Mesendoderm (in vitro differentiated cells): ENCODE data around the gene ERFL.
A peak's percentile ranks its signal among the peaks of the same experiment; 100 is the strongest.

ENCODE experiments used
- DNase-seq: peaks from one replicate; pipeline ENCODE4 v3.0.0; 2013
- H2AK5ac ChIP-seq: 2 replicates; pipeline ENCODE4 v1.6.1; 2013; ENCODE audit warnings: low read length, inconsistent platforms
- H2BK120ac ChIP-seq: 2 replicates; pipeline ENCODE4 v1.6.1; 2013; ENCODE audit warnings: low read depth, mild to moderate bottlenecking, low read length, moderate library complexity, mixed read lengths
- H2BK15ac ChIP-seq: replicated peaks from 2 replicates; pipeline ENCODE4 v1.6.1; 2013; ENCODE audit warnings: low read depth, mild to moderate bottlenecking, moderate library complexity
- H2BK5ac ChIP-seq: 2 replicates; pipeline ENCODE4 v1.6.1; 2013; ENCODE audit warnings: low read length, inconsistent platforms
- H3K18ac ChIP-seq: 2 replicates; pipeline ENCODE4 v1.6.1; 2013; ENCODE audit warnings: mild to moderate bottlenecking, low read length, mixed read lengths
- H3K23ac ChIP-seq: one replicate; pipeline ENCODE4 v1.6.1; 2013; ENCODE audit warnings: low read length
- H3K27ac ChIP-seq: 2 replicates; pipeline ENCODE4 v1.5.1; 2013; ENCODE audit warnings: low read depth, mild to moderate bottlenecking, inconsistent platforms, low read length, moderate library complexity
- H3K27me3 ChIP-seq: 2 replicates; pipeline ENCODE4 v1.6.1; 2013; ENCODE audit warnings: low read length, control low read depth, mild to moderate bottlenecking, inconsistent platforms; ENCODE audit not compliant: insufficient read depth, poor library complexity
- H3K36me3 ChIP-seq: 2 replicates; pipeline ENCODE4 v1.6.1; 2013; ENCODE audit warnings: low read length, inconsistent platforms; ENCODE audit not compliant: control insufficient read depth, insufficient read depth
- H3K4ac ChIP-seq: one replicate; pipeline ENCODE4 v1.6.1; 2013; ENCODE audit warnings: low read depth, mild to moderate bottlenecking, low read length, moderate library complexity
- H3K4me1 ChIP-seq: 2 replicates; pipeline ENCODE4 v1.6.1; 2013; ENCODE audit warnings: low read depth, low read length, inconsistent platforms; ENCODE audit not compliant: control insufficient read depth
- H3K4me2 ChIP-seq: 2 replicates; pipeline ENCODE4 v1.6.1; 2013; ENCODE audit warnings: low read length
- H3K4me3 ChIP-seq: 2 replicates; pipeline ENCODE4 v1.5.1; 2013; ENCODE audit warnings: mild to moderate bottlenecking, low read length
- H3K56ac ChIP-seq: one replicate; pipeline ENCODE4 v1.6.1; 2013; ENCODE audit warnings: low read length
- H3K79me1 ChIP-seq: 2 replicates; pipeline ENCODE4 v1.6.1; 2013; ENCODE audit warnings: low read length, inconsistent platforms
- H3K79me2 ChIP-seq: 2 replicates; pipeline ENCODE4 v1.6.1; 2013; ENCODE audit warnings: mild to moderate bottlenecking, low read length; ENCODE audit not compliant: control insufficient read depth, insufficient read depth
- H3K9ac ChIP-seq: 2 replicates; pipeline ENCODE4 v1.6.1; 2013; ENCODE audit warnings: low read length, inconsistent platforms
- H4K5ac ChIP-seq: one replicate; pipeline ENCODE4 v1.6.1; 2013; ENCODE audit warnings: low read length
- H4K8ac ChIP-seq: one replicate; pipeline ENCODE4 v1.6.1; 2013; ENCODE audit warnings: low read depth, mild to moderate bottlenecking, control low read depth, low read length, moderate library complexity
- WGBS: extraction: QIAGEN DNeasy Blood & Tissue Kit; methylation state at CpG from one replicate; pipeline ENCODE4 v1.1.7; 2013; ENCODE audit warnings: low lambda C conversion rate, missing lambda C conversion rate; ENCODE audit not compliant: insufficient coverage; ENCODE audit errors: extremely low coverage; 5-methylcytosine and 5-hydroxymethylcytosine counted together

Gene ERFL

GRCh38 chr19:41927497-41928192 lies 604 bp downstream of the ERFL start:
- H3K79me2 ChIP-seq = no peaks in the 10 kb centered on the region

GRCh38 chr19:41926763-41927496 lies 1.3 kb downstream of the ERFL start:
- no peak overlapping the region for H2BK15ac ChIP-seq
- H3K4me3 ChIP-seq = no peak overlapping the region
- no peak overlapping the region for H3K27ac ChIP-seq
- WGBS = no CpG with 5 or more reads among the region's 16 CpGs
- H3K9ac ChIP-seq = no peak overlapping the region
- DNase-seq = no peak
- peaks cover 2% of the 10 kb centered on the region for H3K4me1 ChIP-seq
- H4K8ac ChIP-seq = no peak overlapping the region
- no peak overlapping the region for H3K23ac ChIP-seq
- no peak overlapping the region for H3K18ac ChIP-seq
- no peak overlapping the region for H2BK120ac ChIP-seq
- H4K5ac ChIP-seq = no peak overlapping the region
- H3K36me3 ChIP-seq = no peaks in the 10 kb centered on the region
- H3K27me3 ChIP-seq = peaks cover 80% of the 10 kb centered on the region
- H2BK5ac ChIP-seq = no peak overlapping the region
- no peaks in the 10 kb centered on the region for H3K79me1 ChIP-seq
- no peak overlapping the region for H3K4ac ChIP-seq
- H3K4me2 ChIP-seq = no peak overlapping the region
- no peak overlapping the region for H2AK5ac ChIP-seq
- no peaks in the 10 kb centered on the region for H3K79me2 ChIP-seq
- no peak overlapping the region for H3K56ac ChIP-seq

More at GRCh38 chr19:41927497-41928192, 604 bp downstream of the ERFL start:
- no peak overlapping the region for H3K4me3 ChIP-seq
- H4K8ac ChIP-seq = no peak overlapping the region
- DNase-seq = no peak
- H3K56ac ChIP-seq = peak overlapping the region; percentile 1
- peaks cover 82% of the 10 kb centered on the region for H3K27me3 ChIP-seq
- no peak overlapping the region for H4K5ac ChIP-seq
- peaks cover 2% of the 10 kb centered on the region for H3K4me1 ChIP-seq
- H3K27ac ChIP-seq = no peak overlapping the region
- H2BK15ac ChIP-seq = no peak overlapping the region
- H3K4ac ChIP-seq = no peak overlapping the region
- no peak overlapping the region for H3K9ac ChIP-seq
- H3K18ac ChIP-seq = no peak overlapping the region
- no peak overlapping the region for H3K23ac ChIP-seq
- no peak overlapping the region for H2BK5ac ChIP-seq
- H2BK120ac ChIP-seq = no peak overlapping the region
- no peak overlapping the region for H2AK5ac ChIP-seq
- WGBS = no CpG with 5 or more reads among the region's 43 CpGs
- H3K36me3 ChIP-seq = no peaks in the 10 kb centered on the region
- H3K4me2 ChIP-seq = no peak overlapping the region
- H3K79me1 ChIP-seq = no peaks in the 10 kb centered on the region

- no peaks in the 10 kb centered on the region for H3K36me3 ChIP-seq
- no peak overlapping the region for H2AK5ac ChIP-seq
- H3K9ac ChIP-seq = no peak overlapping the region
- peaks cover 2% of the 10 kb centered on the region for H3K4me1 ChIP-seq
- no peak overlapping the region for H3K4me3 ChIP-seq
- H3K56ac ChIP-seq = no peak overlapping the region
- WGBS = no CpG with 5 or more reads among the region's 27 CpGs
- H2BK120ac ChIP-seq = no peak overlapping the region
- no peak overlapping the region for H3K4ac ChIP-seq
- no peak overlapping the region for H4K5ac ChIP-seq
- no peak overlapping the region for H3K27ac ChIP-seq
- no peaks in the 10 kb centered on the region for H3K79me1 ChIP-seq
- no peak overlapping the region for H2BK15ac ChIP-seq
- H3K23ac ChIP-seq = no peak overlapping the region
- no peak overlapping the region for H3K18ac ChIP-seq
- no peaks in the 10 kb centered on the region for H3K79me2 ChIP-seq
- H3K27me3 ChIP-seq = peaks cover 78% of the 10 kb centered on the region
- H2BK5ac ChIP-seq = no peak overlapping the region
- H3K4me2 ChIP-seq = no peak overlapping the region
- H4K8ac ChIP-seq = no peak overlapping the region
- DNase-seq = no peak
Measured at GRCh38 chr19:41926028-41926762, 2.1 kb downstream of the ERFL start.

- Histone ChIP-seq H3K56ac (no peak overlapping the region), H3K79me1 (no peaks in the 10 kb centered on the region), H4K5ac (no peak overlapping the region), H3K36me3 (no peaks in the 10 kb centered on the region), H2BK120ac (no peak overlapping the region), H3K4me1 (peaks cover under 1% of the 10 kb centered on the region), H2BK5ac (no peak overlapping the region), H3K4me3 (no peak overlapping the region), H3K4me2 (no peak overlapping the region), H2BK15ac (no peak overlapping the region), H3K9ac (no peak overlapping the region), H3K4ac (no peak overlapping the region), H3K23ac (no peak overlapping the region), H3K18ac (no peak overlapping the region), H3K79me2 (no peaks in the 10 kb centered on the region), H2AK5ac (no peak overlapping the region), H3K27me3 (peaks cover 80% of the 10 kb centered on the region), H4K8ac (no peak overlapping the region), H3K27ac (no peak overlapping the region)
- no CpG with 5 or more reads among the region's 7 CpGs for WGBS
- DNase-seq = no peak
Measured at GRCh38 chr19:41925208-41926003, 2.8 kb downstream of the ERFL start.

- Histone ChIP-seq H3K79me1 (no peaks in the 10 kb centered on the region), H3K4me3 (no peak overlapping the region), H4K5ac (no peak overlapping the region), H2BK15ac (no peak overlapping the region), H3K36me3 (no peaks in the 10 kb centered on the region), H3K79me2 (no peaks in the 10 kb centered on the region), H3K18ac (no peak overlapping the region), H3K27me3 (peaks cover 71% of the 10 kb centered on the region), H3K23ac (no peak overlapping the region), H3K56ac (no peak overlapping the region), H2BK5ac (no peak overlapping the region), H4K8ac (no peak overlapping the region), H3K9ac (no peak overlapping the region), H2AK5ac (no peak overlapping the region), H2BK120ac (no peak overlapping the region), H3K27ac (no peak overlapping the region), H3K4me2 (no peak overlapping the region), H3K4me1 (no peaks in the 10 kb centered on the region), H3K4ac (no peak overlapping the region)
- DNase-seq = no peak
- whole genome bisulfite sequencing = no CpG with 5 or more reads among the region's 13 CpGs
Measured at GRCh38 chr19:41924151-41925145, 3.8 kb downstream of the ERFL start.
